ENCODE measurements around the gene ORAI1.
"Not testable (repeated sequence)": the region's sequence is repeated elsewhere in the genome, so short reads cannot be mapped to it uniquely, and the experiment has no call there.

Gene ORAI1

GRCh38 chr12:121626853-121627640 is 717 bp downstream of the ORAI1 start:
- H3K36me3 Mint-ChIP-seq (ENCODE audit: low read depth) = peaks cover 25% of the 10 kb centered on the region
- H3K9me3 Mint-ChIP-seq = no peaks in the 10 kb centered on the region
- H3K27ac Mint-ChIP-seq = peak overlapping the region; percentile 99
- no peaks in the 10 kb centered on the region for H3K27me3 Mint-ChIP-seq
- H3K4me3 Mint-ChIP-seq = peak overlapping the region; percentile 93
- peaks cover 64% of the 10 kb centered on the region for H3K4me1 Mint-ChIP-seq (ENCODE audit: low read depth)

- H3K27ac Mint-ChIP-seq = peak overlapping the region; percentile 99
- H3K36me3 Mint-ChIP-seq (ENCODE audit: low read depth) = peaks cover 26% of the 10 kb centered on the region
- H3K4me1 Mint-ChIP-seq (ENCODE audit: low read depth) = peaks cover 73% of the 10 kb centered on the region
- no peaks in the 10 kb centered on the region for H3K9me3 Mint-ChIP-seq
- peak overlapping the region; percentile 93 for H3K4me3 Mint-ChIP-seq
- H3K27me3 Mint-ChIP-seq = no peaks in the 10 kb centered on the region
Observed at GRCh38 chr12:121628037-121628436, 1.7 kb downstream of the ORAI1 start.

GRCh38 chr12:121628536-121628935 is 2.2 kb downstream of the ORAI1 start:
- Mint-ChIP-seq H3K27me3 (no peaks in the 10 kb centered on the region), H3K27ac (peak overlapping the region; percentile 99), H3K4me3 (peak overlapping the region; percentile 93), H3K4me1 (ENCODE audit: low read depth) (peaks cover 75% of the 10 kb centered on the region), H3K36me3 (ENCODE audit: low read depth) (peaks cover 26% of the 10 kb centered on the region), H3K9me3 (no peaks in the 10 kb centered on the region)

GRCh38 chr12:121630791-121631355 is 4.5 kb downstream of the ORAI1 start:
- Mint-ChIP-seq H3K36me3 (ENCODE audit: low read depth) (peaks cover 34% of the 10 kb centered on the region), H3K27me3 (no peaks in the 10 kb centered on the region), H3K4me3 (peak overlapping the region; percentile 93), H3K27ac (peak overlapping the region; percentile 99), H3K9me3 (no peaks in the 10 kb centered on the region), H3K4me1 (ENCODE audit: low read depth) (peaks cover 78% of the 10 kb centered on the region)

- Mint-ChIP-seq H3K27me3 (no peaks in the 10 kb centered on the region), H3K4me3 (peak overlapping the region; percentile 42), H3K27ac (peak overlapping the region; percentile 85), H3K4me1 (ENCODE audit: low read depth) (peaks cover 88% of the 10 kb centered on the region), H3K9me3 (no peaks in the 10 kb centered on the region), H3K36me3 (ENCODE audit: low read depth) (peaks cover 39% of the 10 kb centered on the region)
Observed at GRCh38 chr12:121632069-121632970, 6.0 kb downstream of the ORAI1 start.

- peaks cover 27% of the 10 kb centered on the region for H3K36me3 Mint-ChIP-seq (ENCODE audit: low read depth)
Observed at GRCh38 chr12:121633833-121634196, 7.5 kb downstream of the ORAI1 start.

GRCh38 chr12:121634836-121635235 is 8.5 kb downstream of the ORAI1 start:
- H3K4me1 Mint-ChIP-seq (ENCODE audit: low read depth) = peaks cover 77% of the 10 kb centered on the region
- H3K36me3 Mint-ChIP-seq (ENCODE audit: low read depth) = peaks cover 26% of the 10 kb centered on the region
- peak overlapping the region; percentile 57 for H3K4me3 Mint-ChIP-seq
- no peaks in the 10 kb centered on the region for H3K9me3 Mint-ChIP-seq
- H3K27ac Mint-ChIP-seq = peak overlapping the region; percentile 87
- H3K27me3 Mint-ChIP-seq = no peaks in the 10 kb centered on the region

More at GRCh38 chr12:121633833-121634196, 7.5 kb downstream of the ORAI1 start:
- H3K4me1 Mint-ChIP-seq (ENCODE audit: low read depth) = peaks cover 88% of the 10 kb centered on the region
- H3K27ac Mint-ChIP-seq, H3K9me3 Mint-ChIP-seq, H3K4me3 Mint-ChIP-seq, H3K27me3 Mint-ChIP-seq: not testable (repeated sequence)

GRCh38 chr12:121637231-121637914 is 11.0 kb downstream of the ORAI1 start:
- H3K4me1 Mint-ChIP-seq (ENCODE audit: low read depth) = peaks cover 52% of the 10 kb centered on the region
- peak overlapping the region; percentile 71 for H3K4me3 Mint-ChIP-seq
- peak overlapping the region; percentile 89 for H3K27ac Mint-ChIP-seq
- no peaks in the 10 kb centered on the region for H3K27me3 Mint-ChIP-seq
- H3K9me3 Mint-ChIP-seq = no peaks in the 10 kb centered on the region
- H3K36me3 Mint-ChIP-seq (ENCODE audit: low read depth) = peaks cover 30% of the 10 kb centered on the region

GRCh38 chr12:121638298-121639202 is 12.2 kb downstream of the ORAI1 start:
- H3K27me3 Mint-ChIP-seq = no peaks in the 10 kb centered on the region
- H3K4me1 Mint-ChIP-seq (ENCODE audit: low read depth) = peaks cover 41% of the 10 kb centered on the region
- peaks cover 30% of the 10 kb centered on the region for H3K36me3 Mint-ChIP-seq (ENCODE audit: low read depth)
- peak overlapping the region; percentile 89 for H3K27ac Mint-ChIP-seq
- no peak overlapping the region for H3K4me3 Mint-ChIP-seq
- no peaks in the 10 kb centered on the region for H3K9me3 Mint-ChIP-seq

- Mint-ChIP-seq H3K9me3 (no peaks in the 10 kb centered on the region), H3K36me3 (ENCODE audit: low read depth) (peaks cover 19% of the 10 kb centered on the region), H3K27me3 (no peaks in the 10 kb centered on the region), H3K4me3 (no peak overlapping the region), H3K27ac (no peak overlapping the region), H3K4me1 (ENCODE audit: low read depth) (peaks cover 22% of the 10 kb centered on the region)
Observed at GRCh38 chr12:121641343-121641630, 15.0 kb downstream of the ORAI1 start.

GRCh38 chr12:121648458-121649028 is 22.2 kb downstream of the ORAI1 start:
- Mint-ChIP-seq H3K27me3 (no peaks in the 10 kb centered on the region), H3K4me3 (no peak overlapping the region), H3K27ac (no peak overlapping the region)

GRCh38 chr12:121649322-121649721 is 23.0 kb downstream of the ORAI1 start:
- peak overlapping the region; percentile 83 for H3K27ac Mint-ChIP-seq
- H3K4me1 Mint-ChIP-seq (ENCODE audit: low read depth) = peaks cover 32% of the 10 kb centered on the region
- no peak overlapping the region for H3K4me3 Mint-ChIP-seq
- peaks cover 20% of the 10 kb centered on the region for H3K36me3 Mint-ChIP-seq (ENCODE audit: low read depth)
- no peaks in the 10 kb centered on the region for H3K27me3 Mint-ChIP-seq
- H3K9me3 Mint-ChIP-seq = no peaks in the 10 kb centered on the region

More at GRCh38 chr12:121648458-121649028, 22.2 kb downstream of the ORAI1 start:
- no peaks in the 10 kb centered on the region for H3K9me3 Mint-ChIP-seq
- H3K36me3 Mint-ChIP-seq (ENCODE audit: low read depth) = peaks cover 17% of the 10 kb centered on the region
- peaks cover 25% of the 10 kb centered on the region for H3K4me1 Mint-ChIP-seq (ENCODE audit: low read depth)

- H3K9me3 Mint-ChIP-seq = no peaks in the 10 kb centered on the region
- no peaks in the 10 kb centered on the region for H3K27me3 Mint-ChIP-seq
- peak overlapping the region; percentile 35 for H3K4me3 Mint-ChIP-seq
- H3K27ac Mint-ChIP-seq = peak overlapping the region; percentile 83
- H3K36me3 Mint-ChIP-seq (ENCODE audit: low read depth) = peaks cover 25% of the 10 kb centered on the region
- H3K4me1 Mint-ChIP-seq (ENCODE audit: low read depth) = peaks cover 35% of the 10 kb centered on the region
Observed at GRCh38 chr12:121649819-121650353, 23.6 kb downstream of the ORAI1 start.
